Fibroblast of mammary gland (primary cell): ENCODE results near the gene SLC51B.

Source experiments
- DNase-seq: peaks from one replicate; pipeline ENCODE4 v3.0.0-alpha.2; 2010; ENCODE audit warnings: low read depth
- H3K4me3 ChIP-seq: 2 replicates; pipeline ENCODE4 v1.5.1; 2011; ENCODE audit warnings: low read depth, mild to moderate bottlenecking, low read length, moderate library complexity; ENCODE audit not compliant: control insufficient read depth
- CTCF ChIP-seq: conservative IDR thresholded peaks from 2 replicates; pipeline ENCODE4 v1.5.1; 2011; ENCODE audit warnings: low read depth, low read length, inconsistent platforms; ENCODE audit not compliant: control insufficient read depth, insufficient read depth

SLC51B gene

GRCh38 chr15:65100442-65100841 is 55.3 kb downstream of the SLC51B start:
- no peak for DNase-seq
- H3K4me3 ChIP-seq: no peak overlapping the region
- no peak for TF ChIP-seq CTCF

- TF ChIP-seq CTCF: peak; percentile 83
- H3K4me3 ChIP-seq: no peak overlapping the region
- peak; percentile 63 for DNase-seq
Measured at GRCh38 chr15:65101411-65101890, 56.3 kb downstream of the SLC51B start.

GRCh38 chr15:65101891-65102708 is 56.9 kb downstream of the SLC51B start:
- no peak overlapping the region for H3K4me3 ChIP-seq
- no peak for DNase-seq
- TF ChIP-seq CTCF: no peak

- H3K4me3 ChIP-seq: no peak overlapping the region
- no peak for DNase-seq
- no peak for TF ChIP-seq CTCF
Measured at GRCh38 chr15:65102912-65103311, 57.7 kb downstream of the SLC51B start.
